Cardiac muscle cell (in vitro differentiated cells and primary cell): ENCODE results near the gene FGD4. TPM values are rescaled to one million over a fixed set of nuclear protein-coding genes. Genes with fewer than 3 reads are reported as not detected.
A peak's percentile ranks its signal among the peaks of the same experiment; 100 is the strongest.

Experiments used
- DNase-seq, 2 donors: peaks; one replicate each; pipeline versions ENCODE4 v3.0.0 to v3.0.0-alpha.2; 2010 to 2017; ENCODE audit warnings: low read depth in 1 of 2, low spot score in 1 of 2
- H3K27ac ChIP-seq: fragments of 200-600 bp; sonication (generic); 2 replicates; pipeline ENCODE4 v1.5.1; 2016
- H3K27me3 ChIP-seq: fragments of 200-600 bp; sonication (generic); 2 replicates; pipeline ENCODE4 v1.6.0; 2016; ENCODE audit warnings: control low read depth
- H3K36me3 ChIP-seq: fragments of 200-600 bp; sonication (generic); 2 replicates; pipeline ENCODE4 v1.5.1; 2016; ENCODE audit warnings: control low read depth
- H3K4me1 ChIP-seq: fragments of 200-600 bp; sonication (generic); 2 replicates; pipeline ENCODE4 v1.8.1; 2017; ENCODE audit warnings: low read depth, mild to moderate bottlenecking, mixed run types
- H3K4me3 ChIP-seq: fragments of 200-600 bp; sonication (generic); 2 replicates; pipeline ENCODE4 v1.5.1; 2016; ENCODE audit warnings: mild to moderate bottlenecking
- H3K9me3 ChIP-seq: fragments of 200-600 bp; sonication (generic); 2 replicates; pipeline ENCODE4 v1.5.1; 2017; ENCODE audit warnings: low read depth, mild to moderate bottlenecking, control low read depth
- polyA plus RNA-seq: library from polyadenylated mRNA; unstranded; fragments of >200 nt; fragmentation: Nextera tagmentation; extraction: Ambion mirVana; gene quantifications from 2 replicates; pipeline ENCODE4 v1.2.1, GENCODE V29; 2016
- total RNA-seq: library from RNA; depleted of rRNA; stranded (reverse); fragments of >200 nt; gene quantifications from 2 replicates; pipeline ENCODE4 v1.2.3, GENCODE V29; 2016
- TF ChIP-seq, protein P1 (sequence below): IDR thresholded peaks from 2 replicates; pipeline ENCODE4 v1.5.1; 2012; ENCODE audit warnings: low read depth, mild to moderate bottlenecking, low read length

FGD4 gene
- total and polyA plus RNA-seq, 2 experiments from 2014 or later, result 2.5 to 7.3 TPM

DNA sequence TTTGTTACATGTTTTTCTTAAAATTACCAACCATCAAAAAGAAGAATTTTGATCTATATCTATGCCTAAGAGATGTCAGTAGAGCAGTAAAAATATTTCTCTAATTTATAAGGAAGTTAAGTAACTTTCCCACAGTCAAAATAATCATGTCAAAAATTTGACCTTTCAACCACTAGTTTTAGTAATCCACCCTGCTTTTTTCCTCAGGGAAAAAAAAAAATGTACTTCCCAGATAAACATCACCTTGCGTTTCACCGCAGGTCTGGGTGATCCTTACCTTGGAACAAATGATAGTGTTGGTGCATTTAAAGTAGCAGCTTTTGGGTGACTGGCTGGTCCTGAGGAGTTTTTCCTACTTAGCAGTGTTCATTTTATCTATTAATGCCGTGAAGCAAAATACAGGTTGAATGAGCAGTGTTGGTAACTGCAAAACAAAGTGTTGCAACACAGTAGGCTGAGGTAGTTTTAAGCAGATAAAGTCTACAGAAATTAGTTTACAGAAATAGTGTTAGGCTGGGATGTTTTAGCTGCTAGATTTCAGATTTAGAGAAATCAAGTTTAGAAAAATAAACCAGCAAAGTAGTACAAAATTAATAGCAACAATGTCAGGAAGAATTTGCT, 142.5 kb downstream of the FGD4 start:
- no peaks in the 10 kb centered on the region for H3K9me3 ChIP-seq
- TF ChIP-seq, protein P1, sequence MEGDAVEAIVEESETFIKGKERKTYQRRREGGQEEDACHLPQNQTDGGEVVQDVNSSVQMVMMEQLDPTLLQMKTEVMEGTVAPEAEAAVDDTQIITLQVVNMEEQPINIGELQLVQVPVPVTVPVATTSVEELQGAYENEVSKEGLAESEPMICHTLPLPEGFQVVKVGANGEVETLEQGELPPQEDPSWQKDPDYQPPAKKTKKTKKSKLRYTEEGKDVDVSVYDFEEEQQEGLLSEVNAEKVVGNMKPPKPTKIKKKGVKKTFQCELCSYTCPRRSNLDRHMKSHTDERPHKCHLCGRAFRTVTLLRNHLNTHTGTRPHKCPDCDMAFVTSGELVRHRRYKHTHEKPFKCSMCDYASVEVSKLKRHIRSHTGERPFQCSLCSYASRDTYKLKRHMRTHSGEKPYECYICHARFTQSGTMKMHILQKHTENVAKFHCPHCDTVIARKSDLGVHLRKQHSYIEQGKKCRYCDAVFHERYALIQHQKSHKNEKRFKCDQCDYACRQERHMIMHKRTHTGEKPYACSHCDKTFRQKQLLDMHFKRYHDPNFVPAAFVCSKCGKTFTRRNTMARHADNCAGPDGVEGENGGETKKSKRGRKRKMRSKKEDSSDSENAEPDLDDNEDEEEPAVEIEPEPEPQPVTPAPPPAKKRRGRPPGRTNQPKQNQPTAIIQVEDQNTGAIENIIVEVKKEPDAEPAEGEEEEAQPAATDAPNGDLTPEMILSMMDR, result no peak
- peaks cover 12% of the 10 kb centered on the region for H3K4me1 ChIP-seq
- DNase-seq, result peak in 1 of 2 donors; percentile 53
- H3K27me3 ChIP-seq, result no peaks in the 10 kb centered on the region
- no peak overlapping the region for H3K27ac ChIP-seq
- no peaks in the 10 kb centered on the region for H3K36me3 ChIP-seq
- no peak overlapping the region for H3K4me3 ChIP-seq

DNA sequence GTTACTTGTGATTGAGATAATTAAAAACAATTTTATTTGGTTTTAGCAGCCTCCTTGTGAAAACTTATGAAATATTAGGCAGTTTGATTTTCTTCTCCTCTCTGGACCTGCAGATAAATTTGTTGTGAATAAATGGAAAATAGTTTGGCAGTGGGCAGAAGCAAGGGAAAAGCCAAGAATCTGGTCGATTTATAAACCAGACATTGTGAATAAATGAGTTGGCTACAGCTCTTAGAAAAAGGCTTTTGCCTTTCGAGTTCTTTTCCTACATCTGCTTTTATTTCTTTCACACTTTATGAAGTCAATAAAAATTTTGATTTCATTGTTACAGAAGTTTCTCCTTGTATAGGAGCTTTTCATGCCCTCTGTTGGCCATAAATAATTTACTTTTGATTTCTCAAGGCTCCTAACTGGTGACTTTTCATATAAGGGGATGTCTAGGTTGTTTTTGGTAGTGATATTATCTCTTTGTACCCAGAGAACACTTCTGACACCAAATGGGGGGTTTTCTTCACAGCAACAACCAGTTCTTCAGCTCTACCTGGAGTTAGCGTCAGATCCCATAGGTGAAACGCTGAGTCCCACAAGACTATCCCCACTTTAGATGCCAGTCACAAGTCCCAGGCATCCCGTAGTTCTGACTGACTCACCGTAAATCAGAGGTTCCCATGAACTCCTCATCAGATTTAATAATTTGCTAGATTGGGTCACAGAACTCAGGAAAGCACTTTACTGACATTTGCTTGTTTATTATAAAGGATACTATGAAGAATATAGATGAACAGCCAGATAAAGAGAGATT, 143.3 kb downstream of the FGD4 start:
- TF ChIP-seq, protein P1, result no peak
- Histone ChIP-seq H3K27me3 (no peaks in the 10 kb centered on the region), H3K27ac (no peak overlapping the region), H3K36me3 (no peaks in the 10 kb centered on the region), H3K4me1 (peaks cover 12% of the 10 kb centered on the region), H3K9me3 (no peaks in the 10 kb centered on the region), H3K4me3 (no peak overlapping the region)
- no peak for DNase-seq

DNA sequence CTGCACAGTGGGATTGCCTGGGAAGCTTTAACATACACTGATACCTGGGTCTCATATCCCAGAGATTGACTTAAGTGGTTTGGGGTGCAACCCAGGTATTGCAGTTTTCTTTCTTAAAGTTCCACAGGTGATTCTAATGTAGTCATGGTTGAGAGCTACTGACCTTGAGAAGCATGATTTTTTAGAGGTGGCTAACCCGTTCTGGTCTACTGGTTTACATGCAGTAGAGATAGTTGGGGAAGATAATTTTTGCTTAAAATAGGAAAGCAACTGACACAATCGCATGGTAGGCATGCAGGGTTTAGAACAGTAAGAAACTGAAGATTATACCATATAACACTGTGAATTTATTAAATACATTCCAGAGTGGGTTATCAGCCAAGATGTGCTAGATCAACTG, 145.5 kb downstream of the FGD4 start:
- no peaks in the 10 kb centered on the region for H3K9me3 ChIP-seq
- TF ChIP-seq, protein P1, result no peak
- H3K4me1 ChIP-seq, result peaks cover 22% of the 10 kb centered on the region
- no peaks in the 10 kb centered on the region for H3K27me3 ChIP-seq
- H3K27ac ChIP-seq, result no peak overlapping the region
- no peak overlapping the region for H3K4me3 ChIP-seq
- H3K36me3 ChIP-seq, result no peaks in the 10 kb centered on the region
- DNase-seq, result no peak

DNA sequence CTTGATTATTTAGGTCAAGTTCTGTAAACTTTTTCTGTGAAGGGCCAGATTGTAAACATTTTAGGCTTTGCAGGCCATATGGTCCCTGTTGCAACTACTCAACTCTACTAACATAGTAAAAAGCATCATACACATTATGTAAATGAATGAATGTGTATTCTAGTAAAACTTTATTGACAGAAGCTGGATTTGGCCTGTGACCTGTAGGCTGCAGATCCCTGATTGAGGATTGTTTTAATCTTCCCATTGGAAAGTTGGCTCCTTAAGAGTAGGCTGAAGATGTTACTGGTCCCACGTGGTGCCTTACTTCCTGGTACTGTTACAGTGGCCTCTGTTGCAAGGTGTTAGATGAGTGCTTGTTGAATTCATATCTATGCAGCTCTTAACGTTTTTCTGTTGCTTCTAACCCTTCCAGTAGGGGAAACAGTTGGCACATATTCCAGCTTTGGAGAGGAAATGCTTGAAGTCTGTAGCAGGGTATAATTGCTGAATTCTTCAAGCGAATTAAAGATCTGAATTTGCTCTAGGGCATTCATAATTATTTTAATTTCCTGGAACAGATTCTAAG, 146.1 kb downstream of the FGD4 start:
- Histone ChIP-seq H3K4me1 (peaks cover 26% of the 10 kb centered on the region), H3K36me3 (no peaks in the 10 kb centered on the region), H3K4me3 (no peak overlapping the region), H3K27me3 (no peaks in the 10 kb centered on the region), H3K27ac (no peak overlapping the region), H3K9me3 (no peaks in the 10 kb centered on the region)
- DNase-seq, result no peak
- TF ChIP-seq, protein P1, result no peak

DNA sequence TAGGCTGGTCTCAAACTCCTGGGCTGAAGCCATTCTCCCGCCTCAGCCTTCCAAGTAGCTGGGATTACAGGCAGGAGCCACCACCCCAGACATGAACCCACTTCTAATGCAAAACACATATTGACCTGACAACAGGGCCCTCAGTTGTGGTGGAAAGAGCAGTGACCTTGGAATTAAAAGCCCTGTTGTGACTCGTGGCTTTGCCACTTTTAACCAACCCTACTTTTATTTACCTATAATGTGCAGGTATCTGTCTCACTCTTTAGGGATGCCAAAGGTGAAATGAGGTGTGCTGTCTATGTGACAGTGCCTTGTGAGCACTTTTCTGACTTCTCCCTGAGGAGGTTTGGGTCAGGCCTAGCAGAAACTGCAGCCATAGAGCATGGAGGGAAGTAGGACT, 146.9 kb downstream of the FGD4 start:
- peaks cover 26% of the 10 kb centered on the region for H3K4me1 ChIP-seq
- H3K9me3 ChIP-seq, result no peaks in the 10 kb centered on the region
- no peak overlapping the region for H3K27ac ChIP-seq
- no peak for DNase-seq
- TF ChIP-seq, protein P1, result no peak
- no peak overlapping the region for H3K4me3 ChIP-seq
- H3K36me3 ChIP-seq, result no peaks in the 10 kb centered on the region
- H3K27me3 ChIP-seq, result no peaks in the 10 kb centered on the region
